ENCODE results near the gene HAND1. TPM values are rescaled to one million over a fixed set of nuclear protein-coding genes. Genes with fewer than 3 reads are reported as not detected.

Gene HAND1
- total RNA-seq, 2 donors from 2014 or later: not detected

- no peak overlapping the region for H3K27ac ChIP-seq
- WGBS: 43% methylated on average over 17 of the region's 18 CpGs
- intact Hi-C loops (cut with DNase I): loop anchor here (2.0 kb wide), 1 partner anchor 143 kb away; no protein-coding TSS in a partner anchor
- peaks cover 22% of the 10 kb centered on the region for H3K27me3 ChIP-seq (replicated peaks; ENCODE audit: insufficient read depth)
- no peaks in the 10 kb centered on the region for H3K4me1 ChIP-seq (replicated peaks)
- DNase-seq (ENCODE audit: low spot score): peak; percentile 60
- no peaks in the 10 kb centered on the region for H3K9me3 ChIP-seq
- no peak overlapping the region for H3K4me3 ChIP-seq
- TF ChIP-seq POLR2A (IDR thresholded peaks at IDR 0.05): no peak
- TF ChIP-seq, protein P1, sequence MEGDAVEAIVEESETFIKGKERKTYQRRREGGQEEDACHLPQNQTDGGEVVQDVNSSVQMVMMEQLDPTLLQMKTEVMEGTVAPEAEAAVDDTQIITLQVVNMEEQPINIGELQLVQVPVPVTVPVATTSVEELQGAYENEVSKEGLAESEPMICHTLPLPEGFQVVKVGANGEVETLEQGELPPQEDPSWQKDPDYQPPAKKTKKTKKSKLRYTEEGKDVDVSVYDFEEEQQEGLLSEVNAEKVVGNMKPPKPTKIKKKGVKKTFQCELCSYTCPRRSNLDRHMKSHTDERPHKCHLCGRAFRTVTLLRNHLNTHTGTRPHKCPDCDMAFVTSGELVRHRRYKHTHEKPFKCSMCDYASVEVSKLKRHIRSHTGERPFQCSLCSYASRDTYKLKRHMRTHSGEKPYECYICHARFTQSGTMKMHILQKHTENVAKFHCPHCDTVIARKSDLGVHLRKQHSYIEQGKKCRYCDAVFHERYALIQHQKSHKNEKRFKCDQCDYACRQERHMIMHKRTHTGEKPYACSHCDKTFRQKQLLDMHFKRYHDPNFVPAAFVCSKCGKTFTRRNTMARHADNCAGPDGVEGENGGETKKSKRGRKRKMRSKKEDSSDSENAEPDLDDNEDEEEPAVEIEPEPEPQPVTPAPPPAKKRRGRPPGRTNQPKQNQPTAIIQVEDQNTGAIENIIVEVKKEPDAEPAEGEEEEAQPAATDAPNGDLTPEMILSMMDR (IDR thresholded peaks at IDR 0.05): peak; percentile 68 to 96 (median 75)
- no peak for TF ChIP-seq POLR2AphosphoS5 (IDR thresholded peaks at IDR 0.05)
- H3K36me3 ChIP-seq: no peaks in the 10 kb centered on the region
These were observed 10.2 kb downstream of the HAND1 start for GRCh38 chr5:154467655-154468354.

DNA sequence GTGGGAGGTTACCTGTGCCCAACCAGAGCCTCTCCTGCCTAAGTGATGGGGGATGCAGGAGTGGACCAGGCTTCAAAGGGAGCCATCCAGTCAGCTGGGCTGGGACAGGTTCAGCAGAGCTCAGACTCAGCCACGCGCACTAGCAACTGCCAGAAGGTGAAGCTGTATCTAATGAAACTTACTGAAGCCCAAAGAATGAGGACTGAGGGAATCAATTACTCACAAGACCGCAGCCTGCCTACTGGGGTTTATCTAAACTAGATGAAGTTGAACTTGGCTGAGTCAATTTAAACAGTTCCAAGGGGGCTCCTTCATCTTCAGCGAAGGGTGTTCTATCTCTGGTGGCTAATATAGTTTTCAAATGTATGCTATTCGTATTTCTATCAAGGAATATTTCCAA is 11.4 kb downstream of the HAND1 start:
- intact Hi-C loops (cut with DNase I): loop anchor here (2.0 kb wide), 1 partner anchor 144 kb away; no protein-coding TSS in a partner anchor
- DNase-seq (ENCODE audit: low spot score): no peak
- no peak for TF ChIP-seq POLR2A (IDR thresholded peaks at IDR 0.05)
- TF ChIP-seq POLR2AphosphoS5 (IDR thresholded peaks at IDR 0.05): no peak
- TF ChIP-seq, protein P1 (IDR thresholded peaks at IDR 0.05): no peak
- H3K4me3 ChIP-seq: no peak overlapping the region
- no peaks in the 10 kb centered on the region for H3K9me3 ChIP-seq
- WGBS: 91% methylated on average over 5 of the region's 5 CpGs
- H3K27me3 ChIP-seq (replicated peaks; ENCODE audit: insufficient read depth): peaks cover 14% of the 10 kb centered on the region
- no peaks in the 10 kb centered on the region for H3K4me1 ChIP-seq (replicated peaks)
- no peaks in the 10 kb centered on the region for H3K36me3 ChIP-seq
- no peak overlapping the region for H3K27ac ChIP-seq

GRCh38 chr5:154466147-154466546 is 11.9 kb downstream of the HAND1 start:
- 67% methylated on average over 5 of the region's 5 CpGs for WGBS
- H3K36me3 ChIP-seq: no peaks in the 10 kb centered on the region
- H3K4me3 ChIP-seq: no peak overlapping the region
- no peaks in the 10 kb centered on the region for H3K4me1 ChIP-seq (replicated peaks)
- no peak overlapping the region for H3K27ac ChIP-seq
- H3K27me3 ChIP-seq (replicated peaks; ENCODE audit: insufficient read depth): peaks cover 9% of the 10 kb centered on the region
- intact Hi-C loops (cut with DNase I): loop anchor here (2.0 kb wide), 1 partner anchor 145 kb away; no protein-coding TSS in a partner anchor
- DNase-seq (ENCODE audit: low spot score): no peak
- H3K9me3 ChIP-seq: no peaks in the 10 kb centered on the region
- no peak for TF ChIP-seq POLR2AphosphoS5 (IDR thresholded peaks at IDR 0.05)
- TF ChIP-seq, protein P1 (IDR thresholded peaks at IDR 0.05): no peak
- no peak for TF ChIP-seq POLR2A (IDR thresholded peaks at IDR 0.05)

DNA sequence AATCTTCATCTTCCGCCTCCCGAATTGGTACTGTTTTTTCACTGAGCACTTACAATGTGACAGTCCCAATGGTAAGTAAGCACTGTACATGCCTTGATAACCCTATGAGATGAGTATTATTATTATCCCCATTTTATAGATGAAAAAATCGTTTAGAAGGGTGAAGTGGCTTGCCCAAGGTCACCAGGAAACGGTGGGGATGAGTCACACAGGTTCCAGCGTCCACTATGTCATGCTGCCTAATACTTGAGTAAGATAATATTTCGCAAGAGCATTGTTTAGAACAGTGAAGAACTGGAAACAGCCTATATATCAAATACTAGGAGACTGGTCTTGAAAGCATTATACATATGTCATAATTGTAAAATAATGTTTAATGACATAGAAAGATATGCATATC is 12.9 kb downstream of the HAND1 start:
- TF ChIP-seq POLR2AphosphoS5 (IDR thresholded peaks at IDR 0.05): no peak
- TF ChIP-seq, protein P1 (IDR thresholded peaks at IDR 0.05): no peak
- TF ChIP-seq POLR2A (IDR thresholded peaks at IDR 0.05): no peak
- H3K4me1 ChIP-seq (replicated peaks): no peaks in the 10 kb centered on the region
- H3K4me3 ChIP-seq: no peak overlapping the region
- no peaks in the 10 kb centered on the region for H3K9me3 ChIP-seq
- intact Hi-C loops (cut with DNase I): no loop called here
- DNase-seq (ENCODE audit: low spot score): no peak
- peaks cover 4% of the 10 kb centered on the region for H3K27me3 ChIP-seq (replicated peaks; ENCODE audit: insufficient read depth)
- no peak overlapping the region for H3K27ac ChIP-seq
- WGBS: 73% methylated on average over 6 of the region's 6 CpGs
- H3K36me3 ChIP-seq: no peaks in the 10 kb centered on the region

GRCh38 chr5:154464438-154464837 is 13.6 kb downstream of the HAND1 start:
- intact Hi-C loops (cut with DNase I): no loop called here
- WGBS: 33% methylated on average over 1 of the region's 1 CpG
- TF ChIP-seq, protein P1 (IDR thresholded peaks at IDR 0.05): no peak
- no peak for TF ChIP-seq POLR2AphosphoS5 (IDR thresholded peaks at IDR 0.05)
- TF ChIP-seq POLR2A (IDR thresholded peaks at IDR 0.05): no peak

More at GRCh38 chr5:154464438-154464837, 13.6 kb downstream of the HAND1 start:
- no peaks in the 10 kb centered on the region for H3K36me3 ChIP-seq
- H3K27me3 ChIP-seq (replicated peaks; ENCODE audit: insufficient read depth): peaks cover 3% of the 10 kb centered on the region
- no peak for DNase-seq (ENCODE audit: low spot score)
- H3K9me3 ChIP-seq: no peaks in the 10 kb centered on the region
- H3K4me3 ChIP-seq: no peak overlapping the region
- H3K27ac ChIP-seq: no peak overlapping the region
- H3K4me1 ChIP-seq (replicated peaks): no peaks in the 10 kb centered on the region

Data from prostate gland (tissue), 2 donors.